SK-N-SH (cell line): ENCODE data around the gene TFF1. TPM values are rescaled to one million over a fixed set of nuclear protein-coding genes. Genes with fewer than 3 reads are reported as not detected.

Source experiments
- CTCF ChIA-PET: fragments of 300-600, 350-600 bp; formaldehyde crosslinking; extraction: SDS; loops from one replicate; lab custom pipeline; 2021; lab: Yijun Ruan, JAX
- POLR2A ChIA-PET: fragments of 350-600 bp; sonication (Branson Sonifier 250); formaldehyde crosslinking; extraction: SDS; loops from one replicate; lab custom pipeline; 2020; ENCODE audit warnings: antibody characterized with exemption, inconsistent platforms; lab: Yijun Ruan, JAX
- DNase-seq: peaks from one replicate; pipeline ENCODE4 v3.0.0; 2012
- H2AFZ ChIP-seq: fragments of 200-600 bp; sonication (generic); 2 replicates; pipeline ENCODE4 v1.8.1; 2016; ENCODE audit warnings: antibody characterized with exemption, mild to moderate bottlenecking, low read depth
- H3F3A ChIP-seq: fragments of 200-600 bp; sonication (generic); replicated peaks from 2 replicates; pipeline ENCODE3; 2016; ENCODE audit warnings: antibody characterized with exemption, mild to moderate bottlenecking; ENCODE audit not compliant: insufficient read depth
- H3K27ac ChIP-seq, 2 experiments: fragments of 200-500 bp in 1 of 2; fragments of 200-600 bp in 1 of 2; sonication (Bioruptor generic) in 1 of 2; sonication (generic), shearing (Covaris generic) in 1 of 2; 2 replicates each; pipeline versions ENCODE4 v1.5.1 to v1.6.1; 2014 to 2016; ENCODE audit warnings: low read depth in 2 of 2, inconsistent platforms in 1 of 2, low read length in 1 of 2, mild to moderate bottlenecking in 1 of 2, mixed read lengths in 1 of 2
- H3K27me3 ChIP-seq: fragments of 200-600 bp; sonication (generic), shearing (Covaris generic); 2 replicates; pipeline ENCODE4 v1.6.1; 2016; ENCODE audit warnings: mixed run types; ENCODE audit not compliant: insufficient read depth
- H3K36me3 ChIP-seq, 2 experiments: fragments of 200-500 bp in 1 of 2; fragments of 200-600 bp in 1 of 2; sonication (Bioruptor generic) in 1 of 2; sonication (generic) in 1 of 2; replicated peaks in 1 of 2; 2 replicates each; pipeline versions ENCODE3 to v1.5.1; 2014 to 2016; ENCODE audit warnings: low read length in 1 of 2, mild to moderate bottlenecking in 1 of 2; ENCODE audit not compliant: insufficient read depth in 2 of 2, control insufficient read depth in 1 of 2
- H3K4me1 ChIP-seq, 2 experiments: fragments of 200-500 bp in 1 of 2; fragments of 200-600 bp in 1 of 2; sonication (Bioruptor generic) in 1 of 2; sonication (generic), shearing (Covaris generic) in 1 of 2; 2 replicates each; pipeline versions ENCODE4 v1.5.1 to v1.6.1; 2014 to 2016; ENCODE audit warnings: low read depth in 1 of 2, low read length in 1 of 2, mixed run types in 1 of 2; ENCODE audit not compliant: insufficient read depth in 2 of 2, control insufficient read depth in 1 of 2
- H3K4me2 ChIP-seq: fragments of 200-600 bp; sonication (generic), shearing (Covaris generic); 2 replicates; pipeline ENCODE4 v1.6.1; 2017; ENCODE audit warnings: mixed run types
- H3K4me3 ChIP-seq, 2 experiments: fragments of 200-500 bp in 1 of 2; fragments of 200-600 bp in 1 of 2; sonication (Bioruptor generic) in 1 of 2; sonication (generic), shearing (Covaris generic) in 1 of 2; 2 replicates each; pipeline versions ENCODE4 v1.5.1 to v1.8.1; 2014 to 2016; ENCODE audit warnings: low read depth in 2 of 2, inconsistent platforms in 1 of 2, low read length in 1 of 2, mild to moderate bottlenecking in 1 of 2, mixed read lengths in 1 of 2, moderate library complexity in 1 of 2
- H3K79me2 ChIP-seq: fragments of 200-600 bp; sonication (generic); 2 replicates; pipeline ENCODE4 v1.8.1; 2017; ENCODE audit warnings: mild to moderate bottlenecking; ENCODE audit not compliant: insufficient read depth
- H3K9ac ChIP-seq: fragments of 200-600 bp; sonication (generic); 2 replicates; pipeline ENCODE4 v1.6.1; 2017; ENCODE audit warnings: mixed run types
- H3K9me2 ChIP-seq: fragments of 200-600 bp; sonication (generic); 2 replicates; pipeline ENCODE4 v1.6.1; 2017; ENCODE audit warnings: mixed run types
- H3K9me3 ChIP-seq: fragments of 200-600 bp; sonication (generic); 2 replicates; pipeline ENCODE4 v1.6.1; 2017; ENCODE audit warnings: mixed run types, mild to moderate bottlenecking, moderate library complexity
- H4K20me1 ChIP-seq: fragments of 200-600 bp; sonication (generic); 2 replicates; pipeline ENCODE4 v1.6.1; 2017; ENCODE audit warnings: mild to moderate bottlenecking, mixed run types; ENCODE audit not compliant: insufficient read depth
- CHD2 ChIP-seq: fragments of 150-350 bp; IDR thresholded peaks from 2 replicates; pipeline ENCODE4 v1.6.1; 2018; ENCODE audit warnings: low read length; ENCODE audit not compliant: partially characterized antibody
- ELF1 ChIP-seq: IDR thresholded peaks from 2 replicates; pipeline ENCODE4 v1.4.0; 2012
- EP300 ChIP-seq, 2 experiments: IDR thresholded peaks; 2 replicates each; pipeline versions ENCODE4 v1.4.0 to v1.6.1; 2012; ENCODE audit warnings: borderline replicate concordance in 1 of 2, low read depth in 1 of 2, low read length in 1 of 2
- GABPA ChIP-seq: IDR thresholded peaks from 2 replicates; pipeline ENCODE4 v1.4.0; 2012; ENCODE audit warnings: low read depth, mild to moderate bottlenecking
- GATA2 ChIP-seq: sonication (generic); formaldehyde crosslinking; IDR thresholded peaks from 2 replicates; pipeline ENCODE4 v1.5.0; 2020; ENCODE audit warnings: mild to moderate bottlenecking, missing genetic modification reagents
- IRF3 ChIP-seq: fragments of 150-350 bp; IDR thresholded peaks from 2 replicates; pipeline ENCODE4 v1.6.1; 2016; ENCODE audit warnings: mild to moderate bottlenecking, low read depth, low read length
- MEF2A ChIP-seq: IDR thresholded peaks from 2 replicates; pipeline ENCODE4 v1.4.0; 2012; ENCODE audit warnings: low read depth, borderline replicate concordance
- MXI1 ChIP-seq: IDR thresholded peaks from 2 replicates; pipeline ENCODE4 v1.6.1; 2012; ENCODE audit warnings: mild to moderate bottlenecking, low read depth, low read length, improper control_type of control experiment
- NRF1 ChIP-seq: IDR thresholded peaks from 2 replicates; pipeline ENCODE4 v1.6.1; 2012; ENCODE audit warnings: low read depth, mild to moderate bottlenecking, low read length
- POLR2AphosphoS5 ChIP-seq: IDR thresholded peaks from 2 replicates; pipeline ENCODE4 v1.6.1; 2012; ENCODE audit warnings: low read depth, low read length
- RAD21 ChIP-seq: IDR thresholded peaks from 2 replicates; pipeline ENCODE4 v1.6.1; 2012; ENCODE audit warnings: mild to moderate bottlenecking, low read length
- REST ChIP-seq: IDR thresholded peaks from 2 replicates; pipeline ENCODE4 v1.6.1; 2012; ENCODE audit warnings: mild to moderate bottlenecking, low read depth, low read length, moderate library complexity
- SMC3 ChIP-seq: IDR thresholded peaks from 2 replicates; pipeline ENCODE4 v1.6.1; 2012; ENCODE audit warnings: low read depth, low read length, improper control_type of control experiment
- TCF12 ChIP-seq: IDR thresholded peaks from 2 replicates; pipeline ENCODE4 v1.4.0; 2012
- TEAD4 ChIP-seq: IDR thresholded peaks from 2 replicates; pipeline ENCODE4 v1.4.0; 2012; ENCODE audit warnings: mild to moderate bottlenecking, borderline replicate concordance; ENCODE audit not compliant: insufficient read depth
- YY1 ChIP-seq: IDR thresholded peaks from 2 replicates; pipeline ENCODE4 v1.4.0; 2012; ENCODE audit warnings: low read depth, mild to moderate bottlenecking
- ZBTB33 ChIP-seq: IDR thresholded peaks from 2 replicates; pipeline ENCODE4 v1.4.0; 2012; ENCODE audit warnings: low read depth, borderline replicate concordance
- WGBS: methylation state at CpG from one replicate; pipeline ENCODE4 v1.1.6; 2017; ENCODE audit warnings: low lambda C conversion rate; 5-methylcytosine and 5-hydroxymethylcytosine counted together
- polyA plus RNA-seq, 3 experiments: library from polyadenylated mRNA; depleted of rRNA; stranded (reverse); fragments of >200 nt; gene quantifications; 2 replicates each; pipeline ENCODE4 v1.2.3, GENCODE V29; 2012
- TF ChIP-seq, protein P1 (sequence below): IDR thresholded peaks from 2 replicates; pipeline ENCODE4 v1.4.0; 2012; ENCODE audit warnings: low read depth
- TF ChIP-seq, protein P2 (sequence below): IDR thresholded peaks from 2 replicates; pipeline ENCODE4 v1.4.0; 2012; ENCODE audit warnings: low read depth, borderline replicate concordance
- TF ChIP-seq, protein P3 (sequence below): fragments of 200-600 bp; sonication (generic); IDR thresholded peaks from 2 replicates; pipeline ENCODE4 v1.6.1; 2017; ENCODE audit warnings: antibody characterized with exemption, mild to moderate bottlenecking, moderate library complexity

TFF1 gene
- polyA plus RNA-seq, 1 of the 3 experiments (the other 2 are of a cell fraction) = not detected

- no peaks in the 10 kb centered on the region for H3K79me2 ChIP-seq
- H3K9me2 ChIP-seq = no peaks in the 10 kb centered on the region
- ChIA-PET CTCF (no interaction called here), POLR2A (no interaction called here)
- WGBS = under 1% methylated on average over 3 of the region's 3 CpGs
- H2AFZ ChIP-seq = no peak overlapping the region
- no peaks in the 10 kb centered on the region for H3F3A ChIP-seq
- DNase-seq = no peak
- no peaks in the 10 kb centered on the region for H3K4me1 ChIP-seq
- H3K27ac ChIP-seq = no peak overlapping the region
- H3K9me3 ChIP-seq = no peaks in the 10 kb centered on the region
- TF ChIP-seq ELF1 (no peak), RAD21 (no peak), ZBTB33 (no peak), YY1 (no peak), IRF3 (no peak), TCF12 (no peak), GABPA (no peak), SMC3 (no peak), TEAD4 (no peak), POLR2AphosphoS5 (no peak), GATA2 (no peak), NRF1 (no peak), REST (no peak), MXI1 (no peak), CHD2 (no peak), MEF2A (no peak), EP300 (IDR thresholded peaks at IDR 0.05; ENCODE audit: borderline replicate concordance in 1 of 2, low read depth in 1 of 2, low read length in 1 of 2) (no peak)
- TF ChIP-seq, protein P1, sequence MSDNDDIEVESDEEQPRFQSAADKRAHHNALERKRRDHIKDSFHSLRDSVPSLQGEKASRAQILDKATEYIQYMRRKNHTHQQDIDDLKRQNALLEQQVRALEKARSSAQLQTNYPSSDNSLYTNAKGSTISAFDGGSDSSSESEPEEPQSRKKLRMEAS = no peak
- TF ChIP-seq, protein P2, sequence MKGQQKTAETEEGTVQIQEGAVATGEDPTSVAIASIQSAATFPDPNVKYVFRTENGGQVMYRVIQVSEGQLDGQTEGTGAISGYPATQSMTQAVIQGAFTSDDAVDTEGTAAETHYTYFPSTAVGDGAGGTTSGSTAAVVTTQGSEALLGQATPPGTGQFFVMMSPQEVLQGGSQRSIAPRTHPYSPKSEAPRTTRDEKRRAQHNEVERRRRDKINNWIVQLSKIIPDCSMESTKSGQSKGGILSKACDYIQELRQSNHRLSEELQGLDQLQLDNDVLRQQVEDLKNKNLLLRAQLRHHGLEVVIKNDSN = no peak
- TF ChIP-seq, protein P3, sequence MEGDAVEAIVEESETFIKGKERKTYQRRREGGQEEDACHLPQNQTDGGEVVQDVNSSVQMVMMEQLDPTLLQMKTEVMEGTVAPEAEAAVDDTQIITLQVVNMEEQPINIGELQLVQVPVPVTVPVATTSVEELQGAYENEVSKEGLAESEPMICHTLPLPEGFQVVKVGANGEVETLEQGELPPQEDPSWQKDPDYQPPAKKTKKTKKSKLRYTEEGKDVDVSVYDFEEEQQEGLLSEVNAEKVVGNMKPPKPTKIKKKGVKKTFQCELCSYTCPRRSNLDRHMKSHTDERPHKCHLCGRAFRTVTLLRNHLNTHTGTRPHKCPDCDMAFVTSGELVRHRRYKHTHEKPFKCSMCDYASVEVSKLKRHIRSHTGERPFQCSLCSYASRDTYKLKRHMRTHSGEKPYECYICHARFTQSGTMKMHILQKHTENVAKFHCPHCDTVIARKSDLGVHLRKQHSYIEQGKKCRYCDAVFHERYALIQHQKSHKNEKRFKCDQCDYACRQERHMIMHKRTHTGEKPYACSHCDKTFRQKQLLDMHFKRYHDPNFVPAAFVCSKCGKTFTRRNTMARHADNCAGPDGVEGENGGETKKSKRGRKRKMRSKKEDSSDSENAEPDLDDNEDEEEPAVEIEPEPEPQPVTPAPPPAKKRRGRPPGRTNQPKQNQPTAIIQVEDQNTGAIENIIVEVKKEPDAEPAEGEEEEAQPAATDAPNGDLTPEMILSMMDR = no peak
- H3K4me2 ChIP-seq = no peak overlapping the region
- no peak overlapping the region for H3K9ac ChIP-seq
- no peaks in the 10 kb centered on the region for H3K36me3 ChIP-seq
- H3K4me3 ChIP-seq = no peak overlapping the region
- no peaks in the 10 kb centered on the region for H3K27me3 ChIP-seq
- H4K20me1 ChIP-seq = no peaks in the 10 kb centered on the region
Measured at GRCh38 chr21:42401154-42401553, 34.8 kb upstream of the TFF1 start.
